A673 (cell line): Measurements from ENCODE around the gene AFG1L. TPM values are rescaled to one million over a fixed set of nuclear protein-coding genes. Genes with fewer than 3 reads are reported as not detected.

ENCODE experiments used
- BruUV-seq: library from RNA; stranded (reverse); fragments of 400-500 nt; replicated peaks from 2 replicates; lab custom pipeline; 2021; lab: Mats Ljungman, UMichigan
- CTCF ChIA-PET: fragments of 300-600 bp; sonication (Branson Sonifier 250); formaldehyde crosslinking; loops from one replicate; lab custom pipeline; 2022; ENCODE audit warnings: antibody characterized with exemption; lab: Charles Lee
- POLR2A ChIA-PET: fragments of 300-600 bp; sonication (Branson Sonifier 250); formaldehyde crosslinking; loops from one replicate; lab custom pipeline; 2022; ENCODE audit warnings: antibody characterized with exemption; ENCODE audit not compliant: low non-redundant PET; lab: Charles Lee
- DNase-seq: peaks from one replicate; pipeline ENCODE4 v3.0.0-alpha.2; 2015; ENCODE audit warnings: low spot score
- H3K27ac ChIP-seq: fragments of 200-600 bp; sonication (generic); 2 replicates; pipeline ENCODE4 v1.5.1; 2016; ENCODE audit warnings: mixed run types, low read depth, mild to moderate bottlenecking, mixed read lengths, antibody characterized with exemption, low read length; ENCODE audit not compliant: poor library complexity, severe bottlenecking
- H3K27me3 ChIP-seq: fragments of 200-600 bp; sonication (generic); replicated peaks from 2 replicates; pipeline ENCODE4 v1.6.1; 2017; ENCODE audit warnings: mixed run types, low read depth, mild to moderate bottlenecking, mixed read lengths, antibody characterized with exemption, low read length; ENCODE audit not compliant: insufficient read depth, poor library complexity
- H3K36me3 ChIP-seq: fragments of 200-600 bp; sonication (generic); 2 replicates; pipeline ENCODE4 v1.6.1; 2016; ENCODE audit warnings: mixed run types, mild to moderate bottlenecking, mixed read lengths, antibody characterized with exemption, low read length; ENCODE audit not compliant: insufficient read depth, poor library complexity, severe bottlenecking
- H3K4me1 ChIP-seq: fragments of 200-600 bp; sonication (generic); 2 replicates; pipeline ENCODE4 v1.6.1; 2017; ENCODE audit warnings: mixed run types, mild to moderate bottlenecking, mixed read lengths, antibody characterized with exemption, low read length; ENCODE audit not compliant: insufficient read depth, poor library complexity, severe bottlenecking
- H3K4me3 ChIP-seq: fragments of 200-600 bp; sonication (generic); 2 replicates; pipeline ENCODE4 v1.5.1; 2016; ENCODE audit warnings: low read depth, mixed run types, mild to moderate bottlenecking, mixed read lengths, low read length; ENCODE audit not compliant: poor library complexity, severe bottlenecking
- H3K9me3 ChIP-seq: fragments of 200-600 bp; sonication (generic); 2 replicates; pipeline ENCODE4 v1.6.1; 2016; ENCODE audit warnings: mixed run types, low read depth, mild to moderate bottlenecking, mixed read lengths, antibody characterized with exemption, low read length; ENCODE audit not compliant: poor library complexity, severe bottlenecking
- EZH2 ChIP-seq: fragments of 200-600 bp; sonication (generic); IDR thresholded peaks from 2 replicates; pipeline ENCODE4 v1.6.1; 2017; ENCODE audit warnings: borderline replicate concordance, low read depth, mild to moderate bottlenecking, mixed read lengths, antibody characterized with exemption, low read length; ENCODE audit not compliant: poor library complexity, severe bottlenecking
- intact Hi-C: fragments of 100-400 bp; cut with micrococcal nuclease; formaldehyde crosslinking; loops from one replicate; pipeline ENCODE4 v1.10.0; 2022; ENCODE audit not compliant: unreplicated experiment
- total RNA-seq: library from RNA; stranded (reverse); gene quantifications from 2 replicates; pipeline ENCODE4 v1.2.3, GENCODE V29; 2021
- TF ChIP-seq, protein P1 (sequence below): fragments of 300-800, 200-600 bp; sonication (generic); conservative IDR thresholded peaks from 2 replicates; pipeline ENCODE4 v1.5.1; 2017; ENCODE audit warnings: low read depth, mild to moderate bottlenecking, antibody characterized with exemption, low read length, moderate library complexity, mixed read lengths

Gene AFG1L
- total RNA-seq, 1 experiment from 2014 or later, result 7.5 TPM

GRCh38 chr6:108550256-108550655 is 255.4 kb downstream of the AFG1L start:
- H3K36me3 ChIP-seq, result no peaks in the 10 kb centered on the region
- no peak for DNase-seq
- no peaks in the 10 kb centered on the region for H3K4me1 ChIP-seq
- H3K4me3 ChIP-seq, result no peak overlapping the region
- no peak for TF ChIP-seq EZH2
- TF ChIP-seq, protein P1, sequence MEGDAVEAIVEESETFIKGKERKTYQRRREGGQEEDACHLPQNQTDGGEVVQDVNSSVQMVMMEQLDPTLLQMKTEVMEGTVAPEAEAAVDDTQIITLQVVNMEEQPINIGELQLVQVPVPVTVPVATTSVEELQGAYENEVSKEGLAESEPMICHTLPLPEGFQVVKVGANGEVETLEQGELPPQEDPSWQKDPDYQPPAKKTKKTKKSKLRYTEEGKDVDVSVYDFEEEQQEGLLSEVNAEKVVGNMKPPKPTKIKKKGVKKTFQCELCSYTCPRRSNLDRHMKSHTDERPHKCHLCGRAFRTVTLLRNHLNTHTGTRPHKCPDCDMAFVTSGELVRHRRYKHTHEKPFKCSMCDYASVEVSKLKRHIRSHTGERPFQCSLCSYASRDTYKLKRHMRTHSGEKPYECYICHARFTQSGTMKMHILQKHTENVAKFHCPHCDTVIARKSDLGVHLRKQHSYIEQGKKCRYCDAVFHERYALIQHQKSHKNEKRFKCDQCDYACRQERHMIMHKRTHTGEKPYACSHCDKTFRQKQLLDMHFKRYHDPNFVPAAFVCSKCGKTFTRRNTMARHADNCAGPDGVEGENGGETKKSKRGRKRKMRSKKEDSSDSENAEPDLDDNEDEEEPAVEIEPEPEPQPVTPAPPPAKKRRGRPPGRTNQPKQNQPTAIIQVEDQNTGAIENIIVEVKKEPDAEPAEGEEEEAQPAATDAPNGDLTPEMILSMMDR, result no peak
- H3K9me3 ChIP-seq, result no peaks in the 10 kb centered on the region
- POLR2A ChIA-PET, result no interaction called here
- no peak overlapping the region for H3K27ac ChIP-seq
- no peaks in the 10 kb centered on the region for H3K27me3 ChIP-seq
- intact Hi-C loops, result no loop called here
- BruUV-seq, result no TSS peak
- CTCF ChIA-PET, result no interaction called here

GRCh38 chr6:108555399-108556052 is 260.7 kb downstream of the AFG1L start:
- DNase-seq, result no peak
- Histone ChIP-seq H3K36me3 (no peaks in the 10 kb centered on the region), H3K4me1 (peaks cover 7% of the 10 kb centered on the region), H3K4me3 (no peak overlapping the region), H3K27ac (no peak overlapping the region), H3K27me3 (no peaks in the 10 kb centered on the region), H3K9me3 (no peaks in the 10 kb centered on the region)
- no TSS peak for BruUV-seq
- CTCF ChIA-PET, result no interaction called here
- intact Hi-C loops, result loop anchor here (5.0 kb wide), 3 partner anchors 282 to 517 kb away; no protein-coding TSS in a partner anchor
- POLR2A ChIA-PET, result no interaction called here
- TF ChIP-seq EZH2, result no peak
- TF ChIP-seq, protein P1, result no peak

DNA sequence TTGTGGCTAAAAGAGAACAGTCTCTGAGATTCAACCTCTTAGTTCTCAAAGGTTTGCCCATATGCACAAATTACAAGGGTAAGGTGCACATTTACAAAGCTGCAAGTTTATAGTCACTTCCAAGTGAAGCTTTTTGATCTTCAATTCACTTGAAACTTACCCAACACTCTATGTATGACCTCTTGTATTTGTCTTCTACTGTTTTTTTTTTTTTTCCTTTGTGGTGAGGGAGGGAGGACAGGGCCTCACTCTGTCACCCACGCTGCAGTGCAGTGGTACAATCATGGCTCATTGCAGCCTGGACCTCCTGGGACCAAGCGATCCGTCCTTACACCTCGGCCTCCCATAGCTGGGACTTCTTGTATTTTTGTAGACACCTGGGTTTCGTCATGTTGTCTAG is 261.4 kb downstream of the AFG1L start:
- intact Hi-C loops, result loop anchor here (5.0 kb wide), 3 partner anchors 281 to 516 kb away; no protein-coding TSS in a partner anchor
- BruUV-seq, result no TSS peak
- H3K36me3 ChIP-seq, result no peaks in the 10 kb centered on the region
- H3K4me3 ChIP-seq, result no peak overlapping the region
- no peaks in the 10 kb centered on the region for H3K27me3 ChIP-seq
- CTCF ChIA-PET, result interaction anchor here (0.7 kb wide), 1 partner anchor 21 kb away, joined by 3 read pairs; no protein-coding TSS in a partner anchor
- H3K9me3 ChIP-seq, result no peaks in the 10 kb centered on the region
- H3K4me1 ChIP-seq, result peaks cover 7% of the 10 kb centered on the region
- TF ChIP-seq, protein P1, result no peak
- no peak for TF ChIP-seq EZH2
- POLR2A ChIA-PET, result no interaction called here
- H3K27ac ChIP-seq, result no peak overlapping the region
- no peak for DNase-seq
